ENCODE data around the gene OGFOD2. TPM values are rescaled to one million over a fixed set of nuclear protein-coding genes. Genes with fewer than 3 reads are reported as not detected.

Gene OGFOD2
- total RNA-seq, 4 donors from 2014 or later = 4.6 to 17.7 (median 5.7) TPM

GRCh38 chr12:122934722-122935121 is 40.3 kb upstream of the OGFOD2 start:
- TF ChIP-seq, protein P1, sequence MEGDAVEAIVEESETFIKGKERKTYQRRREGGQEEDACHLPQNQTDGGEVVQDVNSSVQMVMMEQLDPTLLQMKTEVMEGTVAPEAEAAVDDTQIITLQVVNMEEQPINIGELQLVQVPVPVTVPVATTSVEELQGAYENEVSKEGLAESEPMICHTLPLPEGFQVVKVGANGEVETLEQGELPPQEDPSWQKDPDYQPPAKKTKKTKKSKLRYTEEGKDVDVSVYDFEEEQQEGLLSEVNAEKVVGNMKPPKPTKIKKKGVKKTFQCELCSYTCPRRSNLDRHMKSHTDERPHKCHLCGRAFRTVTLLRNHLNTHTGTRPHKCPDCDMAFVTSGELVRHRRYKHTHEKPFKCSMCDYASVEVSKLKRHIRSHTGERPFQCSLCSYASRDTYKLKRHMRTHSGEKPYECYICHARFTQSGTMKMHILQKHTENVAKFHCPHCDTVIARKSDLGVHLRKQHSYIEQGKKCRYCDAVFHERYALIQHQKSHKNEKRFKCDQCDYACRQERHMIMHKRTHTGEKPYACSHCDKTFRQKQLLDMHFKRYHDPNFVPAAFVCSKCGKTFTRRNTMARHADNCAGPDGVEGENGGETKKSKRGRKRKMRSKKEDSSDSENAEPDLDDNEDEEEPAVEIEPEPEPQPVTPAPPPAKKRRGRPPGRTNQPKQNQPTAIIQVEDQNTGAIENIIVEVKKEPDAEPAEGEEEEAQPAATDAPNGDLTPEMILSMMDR (IDR thresholded peaks at IDR 0.05; ENCODE audit: low read depth) = no peak

DNA sequence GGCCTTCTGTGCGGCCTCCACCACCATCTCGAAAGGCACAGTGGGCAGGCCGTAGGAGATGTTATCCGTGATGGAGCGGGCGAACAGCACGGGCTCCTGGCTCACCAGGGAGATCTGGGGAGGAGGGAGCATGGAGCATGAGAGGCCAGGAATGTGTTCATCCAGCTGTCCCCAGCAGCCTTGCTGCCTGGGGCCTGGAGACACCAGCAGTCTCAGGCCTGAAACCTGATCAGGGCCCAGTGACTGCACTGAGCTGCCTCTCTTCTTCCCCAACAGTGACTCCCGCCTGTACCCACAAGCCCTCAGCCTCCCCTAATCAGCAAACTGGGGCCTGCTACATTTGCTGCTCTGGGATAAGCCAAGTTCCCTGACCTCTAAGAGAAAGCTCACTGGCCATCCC is 39.7 kb upstream of the OGFOD2 start:
- TF ChIP-seq, protein P1 (IDR thresholded peaks at IDR 0.05; ENCODE audit: low read depth) = no peak

DNA sequence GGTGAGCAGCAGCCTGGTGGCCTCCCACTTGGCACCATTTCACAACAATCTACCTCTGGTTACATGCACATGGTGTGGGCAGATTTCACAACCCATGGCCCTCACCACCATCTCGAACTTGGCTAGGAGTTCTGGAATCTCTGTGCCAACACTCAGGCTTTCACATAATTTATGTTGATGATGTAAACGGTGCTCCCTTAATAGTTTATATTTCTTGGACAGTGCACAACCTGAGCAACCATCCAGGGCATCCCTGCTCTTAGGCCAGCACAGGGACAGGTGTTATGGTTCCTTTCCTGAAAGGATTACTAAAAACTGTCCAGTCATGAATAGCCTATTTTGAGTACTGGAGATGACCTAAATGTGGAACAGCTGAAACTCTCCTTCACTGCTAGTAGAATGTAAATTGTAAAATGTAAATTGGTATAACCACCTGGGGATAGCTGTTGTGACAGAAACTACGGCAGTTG is 37.4 kb upstream of the OGFOD2 start:
- TF ChIP-seq, protein P1 (IDR thresholded peaks at IDR 0.05; ENCODE audit: low read depth) = no peak

DNA sequence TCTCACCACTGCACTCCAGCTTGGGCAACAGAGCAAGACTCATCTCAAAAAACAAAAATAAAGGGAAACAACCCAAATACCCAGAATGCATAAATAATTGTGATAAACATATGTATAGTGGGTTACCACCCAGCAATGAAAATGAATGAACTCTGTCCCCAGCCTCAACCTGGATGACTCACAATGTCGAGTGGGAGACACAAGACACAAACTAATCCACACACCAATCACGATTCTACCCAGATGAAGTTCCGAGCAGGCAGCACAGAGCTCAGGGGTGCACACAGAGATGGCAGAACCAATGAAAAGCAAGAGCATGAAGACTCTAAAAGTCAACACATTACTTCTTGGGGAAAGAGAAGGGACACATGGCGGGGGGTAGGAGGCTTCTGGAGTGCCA is 35.9 kb upstream of the OGFOD2 start:
- TF ChIP-seq, protein P1 (IDR thresholded peaks at IDR 0.05; ENCODE audit: low read depth) = no peak

GRCh38 chr12:122942637-122943036 is 32.4 kb upstream of the OGFOD2 start:
- TF ChIP-seq, protein P1 (IDR thresholded peaks at IDR 0.05; ENCODE audit: low read depth) = no peak

- TF ChIP-seq, protein P1 (IDR thresholded peaks at IDR 0.05; ENCODE audit: low read depth) = no peak
Measured at GRCh38 chr12:122943196-122943595, 31.8 kb upstream of the OGFOD2 start.

DNA sequence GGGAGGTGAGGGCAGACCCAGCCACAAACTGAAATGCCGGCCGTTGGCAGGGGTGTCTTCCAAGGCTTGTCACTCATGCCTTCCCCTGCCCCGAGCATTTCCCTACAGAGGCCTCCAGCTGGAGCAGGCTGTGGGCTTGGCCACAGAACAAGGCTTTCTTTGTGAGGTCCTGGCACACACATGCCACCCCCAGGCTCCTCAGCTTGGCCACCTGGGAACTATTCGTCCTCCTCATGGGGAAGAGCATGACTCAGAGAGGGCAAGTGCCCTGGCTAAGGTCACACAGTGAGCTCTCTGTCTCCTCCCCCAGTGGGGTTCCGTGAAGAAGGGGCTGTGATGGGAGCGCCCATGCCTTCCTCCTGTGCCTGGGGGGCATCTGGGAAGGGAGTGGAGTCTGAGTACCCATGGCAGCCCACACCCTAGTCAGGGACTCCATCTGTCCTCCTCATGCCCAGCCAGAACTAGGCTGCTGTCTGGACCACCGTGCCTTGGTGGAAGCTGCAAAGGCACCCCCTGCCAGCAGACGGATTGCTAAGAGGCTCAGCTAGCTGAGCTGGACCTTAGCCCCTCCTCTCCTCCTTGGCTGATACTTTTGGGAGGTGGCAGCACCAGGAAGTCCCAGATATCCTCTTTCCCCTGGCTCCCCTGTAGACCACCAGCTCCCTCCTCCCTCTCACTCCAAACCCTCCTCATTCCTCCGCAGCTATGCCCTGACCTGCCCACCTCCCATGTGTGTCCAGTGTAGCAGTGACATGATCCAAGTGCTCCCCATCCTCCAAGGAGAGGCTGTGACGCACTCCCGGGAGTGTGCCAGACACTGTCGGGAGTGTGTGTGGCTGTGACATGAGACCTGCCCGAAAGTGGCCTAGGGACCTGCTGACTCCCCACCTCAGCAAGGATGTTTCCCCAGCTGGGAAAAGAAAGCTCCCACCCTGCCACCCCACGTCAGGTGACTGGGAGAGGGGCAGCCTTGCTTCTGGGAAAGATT is 30.1 kb upstream of the OGFOD2 start:
- TF ChIP-seq, protein P1 (IDR thresholded peaks at IDR 0.05; ENCODE audit: low read depth) = no peak

Data from subcutaneous adipose tissue (tissue), 4 donors.